Body of pancreas (tissue), 4 donors: Measurements from ENCODE around the gene USH2A. TPM values are rescaled to one million over a fixed set of nuclear protein-coding genes. Genes with fewer than 3 reads are reported as not detected.

Experiments used
- ATAC-seq: fragments of 150-250 bp; one replicate; pipeline ENCODE4 v1.9.1; 2016
- DNase-seq, 4 donors: peaks; one replicate each; pipeline ENCODE4 v3.0.0-alpha.2; 2019
- H3K27ac ChIP-seq, 4 donors: fragments of 200-600 bp; sonication (generic); 1 replicate in 3 of 4; 2 replicates in 1 of 4; pipeline versions ENCODE4 v1.5.1 to v1.6.1; 2016 to 2019; ENCODE audit warnings: mild to moderate bottlenecking in 1 of 4, mixed read lengths in 1 of 4, moderate library complexity in 1 of 4
- H3K27me3 ChIP-seq, 2 donors: fragments of 200-600 bp; sonication (generic); one replicate each; pipeline ENCODE4 v1.6.0; 2016; ENCODE audit warnings: mild to moderate bottlenecking in 1 of 2
- H3K36me3 ChIP-seq, 2 donors: fragments of 200-600 bp; sonication (generic); replicated peaks in 1 of 2; 2 replicates each; pipeline ENCODE4 v1.5.1; 2016; ENCODE audit warnings: low read depth in 2 of 2; ENCODE audit not compliant: insufficient read depth in 1 of 2
- H3K4me1 ChIP-seq: fragments of 200-600 bp; sonication (generic); one replicate; pipeline ENCODE4 v1.6.0; 2016
- H3K4me3 ChIP-seq, 2 donors: fragments of 200-600 bp; sonication (generic); 1 replicate in 1 of 2; 2 replicates in 1 of 2; pipeline ENCODE4 v1.5.1; 2016 to 2019
- H3K9me3 ChIP-seq, 3 donors: fragments of 200-600 bp; sonication (generic); 1 replicate in 2 of 3; 2 replicates in 1 of 3; pipeline ENCODE4 v1.5.1; 2016
- CTCF ChIP-seq, 7 experiments: fragments of 450-650 bp in 4 of 7; fragments of 200-600 bp in 3 of 7; sonication (generic) in 3 of 7; IDR thresholded peaks; one replicate each; pipeline ENCODE4 v1.5.1; 2016 to 2019; ENCODE audit warnings: antibody characterized with exemption in 7 of 7
- POLR2A ChIP-seq, 3 donors: fragments of 450-650 bp; IDR thresholded peaks; one replicate each; pipeline ENCODE4 v1.6.1; 2016; ENCODE audit warnings: antibody characterized with exemption in 3 of 3, mild to moderate bottlenecking in 2 of 3
- WGBS, 2 donors: methylation state at CpG; one replicate each; pipeline ENCODE4 v1.1.5; 2017; 5-methylcytosine and 5-hydroxymethylcytosine counted together
- intact Hi-C: fragments of 100-400 bp; cut with DNase I; formaldehyde crosslinking; loops from one replicate; pipeline ENCODE4 v1.15.1; 2023
- total RNA-seq, 2 donors: library from RNA; depleted of rRNA; stranded (reverse); fragments of >200 nt; gene quantifications; one replicate each; pipeline ENCODE4 v1.1.0, GENCODE V29; 2016

Gene USH2A
- total RNA-seq, 2 donors from 2014 or later, result 0.26 to 0.33 TPM

DNA sequence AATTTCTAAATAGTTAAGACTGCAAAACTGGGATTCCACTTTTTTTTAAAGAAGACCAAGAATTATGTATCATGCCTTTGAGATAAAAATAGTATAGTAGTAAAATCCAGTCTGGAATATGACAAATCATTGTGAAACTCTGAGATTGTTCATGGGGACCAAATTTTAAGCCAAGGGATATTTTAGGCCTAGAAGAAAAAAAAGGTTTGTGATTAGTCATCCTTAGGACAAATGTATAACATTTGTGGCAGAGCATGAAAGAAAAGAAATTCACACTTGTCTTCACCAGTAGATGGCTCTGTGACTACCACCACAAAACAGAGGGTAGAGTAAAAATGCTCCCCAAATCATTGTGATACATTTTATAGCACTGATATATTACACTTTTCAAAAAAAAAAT, 630.1 kb downstream of the USH2A start:
- DNase-seq, result no peak
- H3K27me3 ChIP-seq, result no peaks in the 10 kb centered on the region
- H3K36me3 ChIP-seq, result no peaks in the 10 kb centered on the region
- no peak overlapping the region for H3K4me3 ChIP-seq
- no peaks in the 10 kb centered on the region for H3K9me3 ChIP-seq
- no peak for ATAC-seq
- intact Hi-C loops, result no loop called here
- no peak overlapping the region for H3K27ac ChIP-seq
- H3K4me1 ChIP-seq, result no peaks in the 10 kb centered on the region
- TF ChIP-seq POLR2A (IDR thresholded peaks at IDR 0.05) (no peak), CTCF (IDR thresholded peaks at IDR 0.05) (peak in 1 of 7 experiments; percentile 8)

DNA sequence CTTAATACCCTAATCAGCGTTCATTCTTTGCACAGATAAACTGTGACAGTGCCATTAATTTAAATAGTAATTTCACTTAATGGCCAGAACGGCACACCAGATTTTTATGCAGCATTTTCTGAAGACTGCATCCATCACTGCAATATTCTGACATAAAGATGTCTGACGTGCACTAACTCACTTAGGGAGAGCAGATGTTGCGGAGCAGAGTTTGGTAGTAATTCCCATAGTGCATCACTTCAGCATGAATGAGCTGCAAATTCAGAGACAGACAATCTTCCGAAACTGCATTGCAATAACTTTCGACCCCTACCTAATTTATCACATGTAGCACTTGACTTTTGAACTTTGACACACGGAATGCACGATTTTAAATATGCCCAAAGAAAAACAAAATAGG, 630.8 kb downstream of the USH2A start:
- intact Hi-C loops, result no loop called here
- no peaks in the 10 kb centered on the region for H3K4me1 ChIP-seq
- ATAC-seq (no peak), DNase-seq (no peak)
- no peak overlapping the region for H3K4me3 ChIP-seq
- no peaks in the 10 kb centered on the region for H3K36me3 ChIP-seq
- H3K9me3 ChIP-seq, result no peaks in the 10 kb centered on the region
- H3K27me3 ChIP-seq, result no peaks in the 10 kb centered on the region
- H3K27ac ChIP-seq, result no peak overlapping the region
- 26 to 29% methylated on average over 8 of the region's 8 CpGs for WGBS, 2 donors
- TF ChIP-seq POLR2A (IDR thresholded peaks at IDR 0.05) (no peak), CTCF (IDR thresholded peaks at IDR 0.05) (no peak)

GRCh38 chr1:215789981-215790380, 633.3 kb downstream of the USH2A start:
- H3K27ac ChIP-seq, result no peak overlapping the region
- no peaks in the 10 kb centered on the region for H3K36me3 ChIP-seq
- ATAC-seq, result no peak
- no peak for DNase-seq
- no peaks in the 10 kb centered on the region for H3K27me3 ChIP-seq
- 65 to 75% methylated on average over 3 of the region's 3 CpGs for WGBS, 2 donors
- intact Hi-C loops, result no loop called here
- H3K4me1 ChIP-seq, result no peaks in the 10 kb centered on the region
- TF ChIP-seq CTCF (IDR thresholded peaks at IDR 0.05) (no peak), POLR2A (IDR thresholded peaks at IDR 0.05) (no peak)
- no peaks in the 10 kb centered on the region for H3K9me3 ChIP-seq
- no peak overlapping the region for H3K4me3 ChIP-seq

- Histone ChIP-seq H3K4me1 (no peaks in the 10 kb centered on the region), H3K4me3 (no peak overlapping the region), H3K27ac (no peak overlapping the region), H3K36me3 (no peaks in the 10 kb centered on the region), H3K27me3 (no peaks in the 10 kb centered on the region), H3K9me3 (no peaks in the 10 kb centered on the region)
- TF ChIP-seq CTCF (IDR thresholded peaks at IDR 0.05) (no peak), POLR2A (IDR thresholded peaks at IDR 0.05) (no peak)
- no peak for ATAC-seq
- intact Hi-C loops, result no loop called here
- DNase-seq, result no peak
These were observed 636.3 kb downstream of the USH2A start for GRCh38 chr1:215786997-215787396.

DNA sequence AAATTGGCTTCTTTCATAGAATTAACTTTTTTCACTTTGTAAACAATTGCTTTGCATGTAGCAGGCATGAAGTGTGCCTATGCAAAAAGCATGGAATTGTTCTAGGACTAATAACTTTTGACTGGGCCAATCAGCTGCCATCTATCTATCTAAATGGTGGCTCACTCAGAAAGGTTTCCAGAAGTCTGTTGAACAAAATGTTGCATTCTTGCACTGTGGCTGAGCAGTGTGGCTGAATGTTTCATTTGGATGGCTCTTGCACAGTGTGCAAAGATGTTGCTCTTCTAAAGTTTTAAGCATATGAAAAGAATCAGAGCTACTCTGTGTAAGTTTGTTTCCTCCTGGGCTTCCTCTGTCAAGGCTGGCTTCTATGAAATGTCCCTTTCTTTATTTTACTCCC, 642.6 kb downstream of the USH2A start:
- intact Hi-C loops, result no loop called here
- no peaks in the 10 kb centered on the region for H3K9me3 ChIP-seq
- H3K4me1 ChIP-seq, result peaks cover 4% of the 10 kb centered on the region
- H3K27me3 ChIP-seq, result no peaks in the 10 kb centered on the region
- no peak overlapping the region for H3K27ac ChIP-seq
- H3K36me3 ChIP-seq, result no peaks in the 10 kb centered on the region
- TF ChIP-seq CTCF (IDR thresholded peaks at IDR 0.05) (no peak), POLR2A (IDR thresholded peaks at IDR 0.05) (no peak)
- no peak for DNase-seq
- no peak for ATAC-seq
- H3K4me3 ChIP-seq, result no peak overlapping the region
